ENCODE measurements around the gene MKNK1.

The MKNK1 gene

GRCh38 chr1:46582972-46583371 lies 21.1 kb downstream of the MKNK1 start:
- Histone ChIP-seq H3K79me2 (no peaks in the 10 kb centered on the region), H3K27me3 (ENCODE audit: control insufficient read depth, insufficient read depth, low read length) (no peaks in the 10 kb centered on the region), H3K27ac (no peak overlapping the region), H3K9ac (no peak overlapping the region), H3K4me1 (no peaks in the 10 kb centered on the region), H3K4me3 (ENCODE audit: low read depth, low read length) (no peak overlapping the region), H2AFZ (no peak overlapping the region), H3K9me3 (ENCODE audit: control insufficient read depth, low read length) (no peaks in the 10 kb centered on the region), H3K36me3 (ENCODE audit: control insufficient read depth, insufficient read depth, low read length) (no peaks in the 10 kb centered on the region), H3K4me2 (ENCODE audit: low read length) (no peak overlapping the region)
- TF ChIP-seq, protein P1, sequence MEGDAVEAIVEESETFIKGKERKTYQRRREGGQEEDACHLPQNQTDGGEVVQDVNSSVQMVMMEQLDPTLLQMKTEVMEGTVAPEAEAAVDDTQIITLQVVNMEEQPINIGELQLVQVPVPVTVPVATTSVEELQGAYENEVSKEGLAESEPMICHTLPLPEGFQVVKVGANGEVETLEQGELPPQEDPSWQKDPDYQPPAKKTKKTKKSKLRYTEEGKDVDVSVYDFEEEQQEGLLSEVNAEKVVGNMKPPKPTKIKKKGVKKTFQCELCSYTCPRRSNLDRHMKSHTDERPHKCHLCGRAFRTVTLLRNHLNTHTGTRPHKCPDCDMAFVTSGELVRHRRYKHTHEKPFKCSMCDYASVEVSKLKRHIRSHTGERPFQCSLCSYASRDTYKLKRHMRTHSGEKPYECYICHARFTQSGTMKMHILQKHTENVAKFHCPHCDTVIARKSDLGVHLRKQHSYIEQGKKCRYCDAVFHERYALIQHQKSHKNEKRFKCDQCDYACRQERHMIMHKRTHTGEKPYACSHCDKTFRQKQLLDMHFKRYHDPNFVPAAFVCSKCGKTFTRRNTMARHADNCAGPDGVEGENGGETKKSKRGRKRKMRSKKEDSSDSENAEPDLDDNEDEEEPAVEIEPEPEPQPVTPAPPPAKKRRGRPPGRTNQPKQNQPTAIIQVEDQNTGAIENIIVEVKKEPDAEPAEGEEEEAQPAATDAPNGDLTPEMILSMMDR (IDR thresholded peaks at IDR 0.05), result no peak

GRCh38 chr1:46581681-46582455 lies 22.2 kb downstream of the MKNK1 start:
- H3K4me1 ChIP-seq, result no peaks in the 10 kb centered on the region

DNA sequence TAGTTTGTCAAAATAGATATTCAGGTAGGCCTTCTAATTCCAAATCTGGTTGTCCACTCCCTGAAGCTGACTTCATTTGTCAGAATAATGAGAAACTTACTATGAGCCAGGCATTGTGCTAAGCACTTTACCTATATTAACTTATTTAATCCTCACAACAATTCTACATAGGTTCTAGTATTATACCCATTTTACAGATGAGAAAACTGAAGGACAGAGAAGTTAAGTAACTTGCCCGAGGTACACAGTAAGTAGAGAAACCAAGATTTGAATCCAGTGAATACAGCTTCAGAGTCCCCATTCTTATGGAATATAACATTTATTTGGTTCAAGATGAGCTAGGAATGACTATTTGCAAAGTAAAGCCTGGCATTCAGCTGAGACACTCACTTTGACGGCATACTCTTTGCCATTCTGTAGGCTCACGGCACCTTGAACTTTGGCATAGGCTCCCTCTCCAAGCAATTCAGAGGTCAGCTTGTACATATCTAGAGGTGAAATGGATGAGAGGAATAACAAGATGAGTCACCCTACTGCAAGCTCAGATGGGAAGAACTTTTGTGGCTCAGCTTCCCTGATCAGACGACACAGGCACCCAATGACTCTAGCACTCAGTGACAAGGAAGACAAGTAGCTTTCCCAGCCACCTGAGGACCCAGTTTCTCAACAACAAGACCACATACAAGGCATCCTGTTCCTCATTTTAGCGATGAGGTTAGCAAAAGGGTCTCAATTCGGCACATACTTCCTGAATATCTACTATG lies 23.7 kb downstream of the MKNK1 start:
- Histone ChIP-seq H3K79me2 (no peaks in the 10 kb centered on the region), H3K4me2 (ENCODE audit: low read length) (no peak overlapping the region), H3K9ac (no peak overlapping the region), H3K4me3 (ENCODE audit: low read depth, low read length) (no peak overlapping the region), H3K9me3 (ENCODE audit: control insufficient read depth, low read length) (no peaks in the 10 kb centered on the region), H3K27me3 (ENCODE audit: control insufficient read depth, insufficient read depth, low read length) (no peaks in the 10 kb centered on the region), H3K27ac (no peak overlapping the region), H3K4me1 (no peaks in the 10 kb centered on the region), H2AFZ (no peak overlapping the region), H3K36me3 (ENCODE audit: control insufficient read depth, insufficient read depth, low read length) (no peaks in the 10 kb centered on the region)
- TF ChIP-seq, protein P1 (IDR thresholded peaks at IDR 0.05), result no peak

More at GRCh38 chr1:46581681-46582455, 22.2 kb downstream of the MKNK1 start:
- H3K27me3 ChIP-seq (ENCODE audit: control insufficient read depth, insufficient read depth, low read length), result no peaks in the 10 kb centered on the region
- TF ChIP-seq, protein P1 (IDR thresholded peaks at IDR 0.05), result no peak
- no peak overlapping the region for H3K4me3 ChIP-seq (ENCODE audit: low read depth, low read length)
- no peaks in the 10 kb centered on the region for H3K9me3 ChIP-seq (ENCODE audit: control insufficient read depth, low read length)
- no peaks in the 10 kb centered on the region for H3K36me3 ChIP-seq (ENCODE audit: control insufficient read depth, insufficient read depth, low read length)
- H3K4me2 ChIP-seq (ENCODE audit: low read length), result no peak overlapping the region
- no peak overlapping the region for H3K27ac ChIP-seq
- H3K79me2 ChIP-seq, result no peaks in the 10 kb centered on the region
- no peak overlapping the region for H3K9ac ChIP-seq
- H2AFZ ChIP-seq, result no peak overlapping the region

- Histone ChIP-seq H3K4me1 (no peaks in the 10 kb centered on the region), H3K9ac (no peak overlapping the region), H3K27me3 (ENCODE audit: control insufficient read depth, insufficient read depth, low read length) (no peaks in the 10 kb centered on the region), H3K27ac (no peak overlapping the region), H3K4me3 (ENCODE audit: low read depth, low read length) (no peak overlapping the region), H3K36me3 (ENCODE audit: control insufficient read depth, insufficient read depth, low read length) (no peaks in the 10 kb centered on the region), H3K9me3 (ENCODE audit: control insufficient read depth, low read length) (no peaks in the 10 kb centered on the region), H2AFZ (no peak overlapping the region), H3K4me2 (ENCODE audit: low read length) (no peak overlapping the region), H3K79me2 (no peaks in the 10 kb centered on the region)
- TF ChIP-seq, protein P1 (IDR thresholded peaks at IDR 0.05), result no peak
Measured at GRCh38 chr1:46577671-46578070, 26.4 kb downstream of the MKNK1 start.

Measured in parathyroid adenoma (tissue), 2 donors.